ENCODE measurements around the gene RER1.

The RER1 gene

GRCh38 chr1:2392686-2393085 is 1.0 kb downstream of the RER1 start:
- DNase-seq = no peak

DNA sequence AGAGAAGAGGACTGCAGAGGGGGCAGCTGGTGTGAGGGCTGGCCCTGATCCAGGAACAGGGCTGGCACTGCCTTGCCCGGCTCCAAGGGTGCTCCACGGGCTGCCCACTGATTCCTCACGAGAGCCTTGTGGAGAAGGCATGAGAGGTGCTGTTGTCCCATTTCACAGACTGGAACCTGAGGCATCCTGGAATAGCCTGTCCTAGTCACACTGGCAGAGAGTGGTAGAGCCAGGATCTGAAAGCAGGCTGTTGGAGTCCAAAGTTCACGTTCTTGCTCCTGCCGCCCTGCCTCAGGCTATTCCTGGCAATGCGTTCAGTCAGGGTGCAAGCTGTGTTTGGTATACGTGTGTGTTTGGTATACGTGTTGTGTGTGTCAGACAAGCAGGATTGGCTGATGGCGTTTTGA is 1.8 kb downstream of the RER1 start:
- DNase-seq = no peak

GRCh38 chr1:2394220-2394619 is 2.6 kb downstream of the RER1 start:
- DNase-seq = no peak

GRCh38 chr1:2394761-2395160 is 3.1 kb downstream of the RER1 start:
- DNase-seq = no peak

- no peak for DNase-seq
Observed at GRCh38 chr1:2395245-2395644, 3.6 kb downstream of the RER1 start.

- DNase-seq = no peak
Observed at GRCh38 chr1:2396059-2396458, 4.4 kb downstream of the RER1 start.

GRCh38 chr1:2396476-2396875 is 4.8 kb downstream of the RER1 start:
- no peak for DNase-seq

GRCh38 chr1:2397007-2397679 is 5.5 kb downstream of the RER1 start:
- no peak for DNase-seq

DNA sequence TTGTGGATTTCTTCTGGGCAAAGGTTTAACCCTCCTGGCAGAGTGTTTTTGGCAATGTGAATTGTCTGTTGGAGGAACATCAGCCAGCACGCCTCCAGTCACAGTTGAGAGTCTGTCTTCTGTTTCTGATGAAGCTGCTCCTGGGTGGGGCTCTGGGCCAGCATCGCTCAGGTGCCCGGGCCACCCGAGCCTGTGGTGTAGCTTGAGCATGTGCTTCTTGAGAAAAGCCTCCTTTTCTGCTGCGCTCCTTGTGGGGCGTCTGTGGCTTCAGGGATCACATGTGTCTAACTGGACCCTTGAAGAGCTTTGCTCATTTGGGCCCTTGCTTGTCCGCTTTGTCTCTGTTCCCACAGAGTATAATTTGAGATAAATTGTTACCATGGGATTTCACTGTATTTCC is 7.2 kb downstream of the RER1 start:
- no peak for DNase-seq

GRCh38 chr1:2399890-2400575 is 8.4 kb downstream of the RER1 start:
- no peak for DNase-seq

DNA sequence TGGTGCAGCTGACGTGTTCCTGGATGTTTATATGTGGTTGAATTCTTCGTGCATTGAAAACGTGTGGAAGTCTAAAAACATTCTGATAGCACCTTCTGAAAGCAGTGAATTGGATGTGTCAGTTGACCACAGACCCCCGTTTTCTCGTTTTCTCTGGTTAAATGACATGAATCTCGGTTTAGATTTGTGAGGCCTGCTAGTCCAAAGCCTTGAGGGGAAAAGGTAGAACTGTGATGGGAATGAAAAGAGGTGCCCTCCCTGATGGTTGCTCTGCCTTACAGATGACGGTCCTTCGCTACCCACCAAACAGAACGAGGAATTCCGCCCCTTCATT is 8.9 kb downstream of the RER1 start:
- DNase-seq = no peak

- no peak for DNase-seq
Observed at GRCh38 chr1:2400950-2401649, 9.5 kb downstream of the RER1 start.

DNA sequence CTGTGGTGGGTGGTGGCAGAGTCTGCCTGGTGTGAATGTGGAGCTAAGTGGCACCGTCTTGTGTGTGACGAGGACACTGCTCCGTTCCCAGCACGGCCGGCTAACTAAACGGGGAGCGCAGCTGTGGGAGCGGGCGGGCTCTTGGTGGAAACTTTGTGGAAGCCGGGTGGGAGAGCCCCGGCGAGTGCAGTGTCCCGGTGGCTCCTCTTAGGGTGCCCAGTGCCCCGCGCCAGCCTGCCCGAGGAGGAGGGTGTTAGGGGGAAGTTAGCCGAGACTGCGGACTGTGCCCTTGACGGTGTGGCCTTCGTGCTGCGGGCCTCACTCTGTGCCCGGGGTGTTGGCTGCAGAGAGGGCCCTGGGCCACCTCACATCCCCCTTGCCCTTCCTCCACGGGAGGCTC is 10.8 kb downstream of the RER1 start:
- no peak for DNase-seq

DNA sequence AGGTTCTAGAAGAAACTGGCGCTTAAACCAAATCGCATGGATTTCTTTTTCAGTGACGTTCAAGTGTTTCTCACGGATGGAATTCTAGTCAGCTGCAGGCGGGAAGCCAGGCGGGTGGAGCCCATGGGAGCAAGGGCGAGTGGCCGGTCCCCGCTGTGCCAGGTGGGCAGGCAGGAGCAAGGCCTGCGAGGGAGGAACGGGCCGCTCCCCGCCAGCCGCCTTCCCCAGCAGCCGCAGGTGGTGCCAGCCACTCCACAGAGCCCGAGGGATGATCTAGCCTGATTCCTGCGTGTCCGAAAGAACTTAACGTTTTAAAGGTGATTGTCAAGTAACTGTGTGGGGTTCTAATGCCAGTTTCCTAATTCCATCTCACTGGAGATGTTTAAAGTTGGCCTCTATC is 11.6 kb downstream of the RER1 start:
- DNase-seq = no peak

DNA sequence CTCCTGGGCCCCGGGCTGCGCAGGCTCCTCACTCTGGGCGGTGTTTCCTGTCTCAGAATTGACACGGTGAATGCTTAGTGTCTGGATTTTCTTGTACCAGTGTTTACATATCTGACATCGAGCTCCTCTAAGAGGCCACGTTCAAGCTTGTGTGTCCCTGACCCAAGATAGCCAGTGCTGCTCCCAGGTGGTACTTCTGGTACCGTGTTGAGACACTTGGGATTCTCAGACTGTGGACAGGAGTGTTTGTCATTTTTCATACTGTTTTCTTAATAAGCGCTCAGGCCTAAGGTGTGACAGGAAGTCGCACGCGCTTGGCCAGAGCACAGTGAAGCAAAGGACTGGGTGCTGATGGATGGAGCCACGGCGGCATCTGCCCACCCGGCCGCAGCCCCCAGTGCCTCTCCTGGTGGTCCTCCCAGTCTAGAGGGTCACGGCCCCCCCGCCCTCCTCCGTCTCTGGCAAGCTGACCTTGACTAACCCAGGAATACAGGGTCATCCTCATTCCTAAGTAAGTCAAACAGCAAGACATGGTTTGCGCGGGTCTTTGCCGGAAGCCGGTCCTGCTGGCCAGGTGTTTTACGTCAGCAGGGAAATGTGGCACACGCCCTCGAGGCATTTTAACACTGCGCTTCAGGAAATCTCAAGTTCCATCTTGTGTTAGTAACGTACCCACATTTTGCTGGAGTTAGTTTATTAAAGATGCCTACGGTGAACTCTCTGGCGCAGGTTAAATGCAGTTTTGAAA is 12.7 kb downstream of the RER1 start:
- no peak for DNase-seq

- no peak for DNase-seq
Observed at GRCh38 chr1:2404890-2405511, 13.4 kb downstream of the RER1 start.

DNA sequence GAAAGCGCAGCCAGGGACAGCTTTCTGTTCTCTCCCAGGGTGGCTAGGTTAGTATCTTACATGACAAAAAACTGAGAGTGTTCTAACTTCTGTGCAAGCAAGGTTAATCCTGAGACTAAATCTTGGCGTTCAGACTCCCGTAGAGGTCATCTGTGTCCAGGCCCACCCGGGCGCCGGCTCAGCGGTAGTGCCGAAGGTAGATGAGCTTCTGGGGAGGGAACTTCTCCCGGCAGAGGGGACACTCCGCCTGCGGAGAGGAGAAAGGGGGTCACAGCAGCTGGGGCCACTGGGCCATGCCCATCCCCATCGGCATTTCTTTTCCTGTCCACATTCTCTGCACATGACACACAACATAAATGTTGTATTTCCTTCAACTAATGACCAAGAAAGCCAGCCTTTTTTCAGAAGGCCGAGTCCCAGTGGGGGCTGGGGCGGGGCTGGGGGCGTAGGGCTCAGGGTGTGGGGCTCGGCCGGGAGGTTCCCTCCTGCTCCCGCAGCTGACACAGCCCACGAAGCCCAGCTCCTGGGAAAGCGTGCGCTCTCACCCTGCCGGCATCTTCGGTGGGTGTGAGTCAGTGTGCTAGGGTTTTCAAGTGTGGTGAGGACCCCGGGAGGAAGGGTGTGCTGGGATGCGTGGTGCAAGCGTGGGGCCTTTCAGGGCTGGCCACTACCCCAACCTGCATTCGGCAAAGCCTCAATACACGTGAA is 14.1 kb downstream of the RER1 start:
- no peak for DNase-seq

DNA sequence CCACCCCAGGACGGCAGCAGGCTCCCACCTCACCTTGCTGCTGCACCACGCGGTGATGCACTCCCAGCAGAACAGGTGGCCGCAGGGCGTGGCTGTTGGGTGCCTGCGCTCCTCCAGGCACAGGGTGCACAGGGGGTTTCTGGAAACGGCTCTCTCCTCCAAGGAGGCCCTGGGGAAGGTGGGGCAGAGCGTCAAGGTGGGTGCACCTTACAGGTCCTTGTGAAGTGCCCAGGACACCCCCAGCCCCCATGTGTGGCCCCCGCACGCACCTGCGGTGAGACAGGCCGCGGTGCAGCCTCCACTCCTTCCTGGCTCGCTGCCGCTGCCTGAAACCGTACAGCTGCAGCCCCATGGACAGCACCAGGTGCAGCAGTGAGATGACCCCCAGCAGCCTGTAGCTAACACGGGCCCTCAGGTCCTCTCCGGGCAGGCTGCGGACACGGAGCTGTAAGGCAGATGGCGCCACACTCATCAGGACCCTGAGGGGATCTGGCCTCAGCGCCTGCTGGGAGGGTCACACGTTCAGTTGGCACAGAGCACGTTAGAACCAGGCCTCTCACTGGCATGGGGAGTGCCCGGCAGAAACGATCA is 14.9 kb downstream of the RER1 start:
- no peak for DNase-seq

GRCh38 chr1:2407166-2407990 is 15.7 kb downstream of the RER1 start:
- no peak for DNase-seq

DNA sequence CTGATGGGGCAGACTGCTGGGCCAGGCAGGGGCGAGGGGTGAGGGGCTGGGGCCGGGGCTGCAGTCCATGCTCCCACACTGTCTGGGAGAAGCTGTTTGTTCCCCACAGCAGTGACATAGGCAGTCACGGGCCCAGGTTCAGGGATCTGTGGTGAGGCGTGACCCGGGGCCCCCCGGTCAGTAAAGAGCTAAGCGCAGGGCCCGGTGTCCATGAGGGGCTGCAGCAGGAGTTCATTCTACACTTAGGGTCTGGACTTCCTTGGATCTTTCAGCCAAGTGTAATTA is 16.3 kb downstream of the RER1 start:
- no peak for DNase-seq

DNA sequence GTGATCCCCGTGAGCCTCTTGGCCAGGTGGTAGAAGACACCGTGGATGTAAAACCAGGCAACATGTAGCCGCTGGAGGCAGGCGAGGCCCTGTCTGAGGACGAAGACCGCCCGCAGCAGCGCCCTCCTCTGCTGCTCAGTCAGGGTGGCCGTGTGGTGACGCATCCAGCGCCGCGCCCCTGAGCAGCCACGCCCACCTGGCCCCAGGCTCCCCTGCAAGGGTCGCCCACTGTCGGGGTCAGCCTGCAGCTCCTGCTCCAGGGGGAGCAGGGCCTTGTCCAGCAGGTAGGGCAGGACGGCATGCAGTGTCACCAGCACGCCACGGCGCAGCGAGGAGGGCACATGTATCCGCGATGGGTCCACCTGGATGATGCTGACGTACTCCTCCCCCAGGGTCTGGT is 16.8 kb downstream of the RER1 start:
- DNase-seq = no peak

DNA sequence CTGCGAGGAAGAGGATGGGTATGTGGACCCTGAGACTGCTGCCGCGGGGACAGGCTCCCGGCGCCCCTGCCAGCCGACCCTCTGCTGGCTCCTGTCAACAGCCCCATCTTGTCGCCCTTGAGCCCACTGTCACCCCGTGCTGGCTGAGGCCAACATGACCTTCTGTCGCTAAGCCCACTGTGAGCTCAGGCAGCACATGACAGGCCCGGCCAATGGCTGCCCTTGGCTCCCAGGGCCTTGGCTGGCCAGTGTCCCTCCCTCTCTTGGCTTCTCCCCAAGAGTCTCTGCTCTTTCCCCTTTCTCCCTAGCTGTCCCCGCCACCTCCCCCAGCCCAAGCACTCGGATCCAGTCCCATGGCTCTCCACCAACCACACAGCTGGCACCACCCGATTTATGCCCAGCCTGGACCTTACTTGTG is 17.2 kb downstream of the RER1 start:
- no peak for DNase-seq

All from DMS79 treated with DMSO at 0.1 percent for 48 hours (cell line).